Measurements from ENCODE around the gene SAMD8.
"Not testable (repeated sequence)": the region's sequence is repeated elsewhere in the genome, so short reads cannot be mapped to it uniquely, and the experiment has no call there.

GRCh38 chr10:75119444-75120066 lies 8.1 kb downstream of the SAMD8 start:
- TF ChIP-seq POLR2A, CTCF (IDR thresholded peaks at IDR 0.05): not testable (repeated sequence)

All from Peyer's patch (tissue), 4 donors.